HG02840 (cell line): ENCODE results near the gene CACHD1.
"Not testable (repeated sequence)": the region's sequence is repeated elsewhere in the genome, so short reads cannot be mapped to it uniquely, and the experiment has no call there.

ENCODE experiments used
- ATAC-seq: cut with Tn5 transposase; IDR thresholded peaks from one replicate; pipeline ENCODE4 v1.9.1; 2021; ENCODE audit warnings: mild to moderate bottlenecking, moderate library complexity, moderate number of reproducible peaks; ENCODE audit not compliant: unreplicated experiment, low FRiP score

The CACHD1 gene

DNA sequence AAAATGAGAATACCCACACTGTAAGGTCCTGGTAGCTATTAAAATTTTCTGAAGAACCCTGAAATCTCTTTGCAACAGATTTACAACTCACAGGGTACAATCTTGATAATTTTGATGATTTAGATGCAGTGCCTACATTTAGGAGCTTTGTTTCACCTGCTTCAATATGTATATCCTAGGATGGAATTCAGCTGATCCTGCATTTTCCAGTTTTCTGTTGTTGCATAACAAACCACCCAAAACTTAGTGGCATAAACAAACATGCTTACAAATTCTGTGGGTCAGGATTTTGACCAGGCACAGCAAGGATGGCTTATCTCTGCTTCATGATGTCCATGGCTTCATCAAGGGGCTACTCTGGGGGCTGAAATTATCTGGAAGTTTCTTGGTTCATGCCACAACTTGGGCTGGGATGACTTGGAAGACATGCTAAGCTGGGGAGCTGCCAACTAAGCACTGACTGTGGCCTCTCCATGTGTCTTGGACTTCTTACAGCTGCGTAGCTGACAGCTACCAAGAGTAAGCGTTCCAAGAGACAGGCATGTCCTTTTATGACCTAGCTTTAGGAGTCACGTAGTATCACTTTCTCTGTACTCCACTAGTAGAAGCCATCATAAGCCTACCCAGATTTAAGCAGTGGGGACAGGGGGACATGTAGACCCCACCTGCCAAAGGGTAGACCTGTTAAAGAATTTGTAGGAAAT lies 108.5 kb downstream of the CACHD1 start:
- ATAC-seq: no peak

- no peak for ATAC-seq
Observed at GRCh38 chr1:64579767-64580166, 109.8 kb downstream of the CACHD1 start.

- ATAC-seq: no peak
Observed at GRCh38 chr1:64581135-64581842, 111.4 kb downstream of the CACHD1 start.

GRCh38 chr1:64581843-64582185 lies 111.9 kb downstream of the CACHD1 start:
- no peak for ATAC-seq

- ATAC-seq: no peak
Observed at GRCh38 chr1:64584479-64584878, 114.5 kb downstream of the CACHD1 start.

- no peak for ATAC-seq
Observed at GRCh38 chr1:64588876-64589275, 118.9 kb downstream of the CACHD1 start.

GRCh38 chr1:64590316-64590715 lies 120.4 kb downstream of the CACHD1 start:
- no peak for ATAC-seq

DNA sequence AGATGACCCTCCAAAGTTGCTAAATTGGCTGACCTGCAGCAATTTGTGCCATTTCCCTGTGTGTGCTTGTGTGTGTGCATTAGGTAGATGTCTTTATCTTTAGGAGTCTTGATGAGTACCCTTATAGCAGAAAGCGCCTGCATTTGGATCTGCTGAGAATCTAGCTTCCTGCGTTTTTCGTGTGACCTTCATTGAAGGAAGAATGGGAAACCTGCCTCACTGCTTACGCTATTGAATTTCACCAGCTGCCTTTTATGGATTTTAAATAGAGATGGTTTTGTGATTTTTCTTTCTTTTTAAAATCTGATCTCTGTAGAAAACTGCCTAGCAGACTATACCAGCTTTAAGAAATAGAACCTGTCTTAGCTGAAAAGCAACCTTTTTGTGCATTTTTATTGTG lies 124.5 kb downstream of the CACHD1 start:
- ATAC-seq: no peak

DNA sequence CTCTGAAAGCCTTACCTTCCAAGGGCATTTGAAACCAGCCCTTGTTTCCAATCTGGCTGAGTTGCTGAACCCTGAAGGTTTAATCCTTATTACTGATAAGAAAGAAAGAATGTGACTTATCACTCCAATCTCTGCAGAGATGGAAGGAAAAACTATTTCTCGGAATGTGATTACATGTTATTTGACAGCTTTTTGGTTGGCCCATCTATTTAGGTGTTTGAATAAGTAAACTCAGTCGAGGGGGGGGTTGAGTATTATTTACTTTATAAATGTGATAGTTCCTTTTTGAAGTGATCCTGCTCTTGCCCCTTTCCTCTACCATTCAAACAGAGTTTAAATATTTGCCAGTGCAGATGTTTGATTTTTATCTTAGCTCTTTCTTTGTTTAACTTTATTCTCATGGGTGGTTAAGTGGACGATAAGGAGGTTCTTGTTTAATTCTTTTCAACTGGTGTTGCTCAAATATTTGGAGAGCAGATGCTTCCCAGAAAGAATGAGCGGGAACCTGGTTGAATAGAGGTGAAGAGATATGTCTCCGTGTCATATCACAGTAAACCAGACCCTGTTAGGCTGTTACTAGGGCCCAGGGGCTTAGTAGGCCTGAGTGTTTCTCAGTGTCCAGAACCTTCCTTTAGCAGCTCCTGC lies 126.1 kb downstream of the CACHD1 start:
- ATAC-seq: no peak

DNA sequence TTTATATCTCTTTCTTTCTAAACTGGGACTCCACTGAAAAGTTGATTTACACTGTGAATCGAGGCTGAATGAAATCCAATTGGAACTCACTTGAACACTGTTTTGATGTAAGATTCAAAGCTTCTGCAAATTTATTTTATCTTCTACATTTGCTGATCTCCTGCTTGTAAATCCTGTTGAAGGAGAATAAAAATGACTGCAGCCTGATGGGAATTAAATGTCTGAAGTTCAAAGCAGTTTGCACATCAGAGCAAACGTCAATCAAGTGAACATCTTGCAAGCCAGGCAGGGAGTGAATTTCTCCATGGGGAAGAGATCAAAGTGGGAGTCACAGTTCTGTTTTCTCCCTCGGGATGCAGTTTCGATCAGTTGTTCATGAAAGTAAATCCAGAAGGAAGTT lies 127.2 kb downstream of the CACHD1 start:
- ATAC-seq: no peak

GRCh38 chr1:64598100-64598571 lies 128.2 kb downstream of the CACHD1 start:
- no peak for ATAC-seq

DNA sequence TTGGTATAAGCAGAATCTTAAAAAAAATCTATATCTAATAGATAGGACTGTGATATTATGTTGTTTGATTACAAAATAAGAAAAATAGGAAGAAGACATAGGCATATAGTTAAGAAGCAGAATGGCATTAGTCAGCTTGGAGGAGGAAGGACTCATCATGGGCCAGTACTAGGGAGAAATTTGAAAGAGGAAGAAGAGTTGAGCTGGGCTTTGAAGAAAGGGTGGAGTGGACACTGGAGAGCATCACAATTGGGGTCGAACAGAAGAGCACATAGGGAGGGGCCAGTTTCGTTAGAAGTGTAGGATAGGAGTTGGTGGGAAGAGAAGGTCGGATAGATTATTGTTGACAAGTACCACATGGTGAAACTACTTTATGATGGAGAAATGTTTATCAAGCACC lies 129.3 kb downstream of the CACHD1 start:
- ATAC-seq: no peak

GRCh38 chr1:64601207-64601606 lies 131.3 kb downstream of the CACHD1 start:
- no peak for ATAC-seq

DNA sequence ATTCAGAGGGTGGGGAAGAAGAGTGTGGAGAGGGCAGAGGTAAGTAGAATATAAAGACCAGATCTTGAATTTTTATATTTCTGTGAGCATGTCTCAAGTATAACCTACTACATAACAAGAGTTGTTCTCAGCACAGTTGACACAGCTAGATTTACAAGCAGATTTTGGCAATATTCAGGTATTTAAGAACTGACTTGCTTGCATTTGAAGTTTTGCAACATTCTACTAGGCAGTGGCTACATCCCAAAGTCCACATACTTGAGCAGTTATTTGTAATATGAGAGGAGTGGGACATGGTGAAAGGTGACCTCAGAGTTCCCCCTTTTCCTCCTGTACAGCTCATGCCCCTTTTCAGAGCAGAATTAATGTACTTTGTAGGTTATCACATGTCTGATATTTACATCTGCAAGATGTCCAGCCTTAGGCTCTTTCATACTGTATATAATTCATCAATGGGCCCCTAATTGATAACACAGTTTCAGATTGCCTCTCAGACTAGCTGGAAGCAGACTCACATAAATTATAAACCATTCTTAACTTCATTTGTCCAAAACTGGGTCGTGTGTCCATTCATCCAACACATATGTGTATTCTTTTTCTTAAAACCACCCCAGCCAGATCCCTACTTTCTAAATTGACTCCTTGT lies 138.2 kb downstream of the CACHD1 start:
- no peak for ATAC-seq

DNA sequence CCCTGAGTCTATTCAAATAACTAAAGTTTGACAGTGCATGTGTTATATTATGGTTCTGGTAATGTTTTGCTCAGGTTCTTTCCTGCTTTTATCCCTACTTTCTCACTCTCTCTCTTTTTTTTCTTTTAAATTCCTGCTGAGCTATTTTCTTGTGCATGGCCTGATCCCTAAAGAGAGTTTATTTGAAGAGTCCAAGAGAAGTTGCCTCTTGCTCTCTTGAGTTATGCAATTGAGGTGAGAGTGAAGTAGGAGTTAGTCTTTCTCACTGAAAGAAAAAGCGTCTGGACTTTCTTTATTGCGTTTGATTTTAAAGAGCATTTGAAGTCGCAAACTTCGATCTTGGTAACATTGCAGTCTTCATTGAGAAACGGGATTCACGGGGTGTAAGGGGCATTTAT lies 138.7 kb downstream of the CACHD1 start:
- ATAC-seq: no peak

- not testable (repeated sequence) for ATAC-seq
Observed at GRCh38 chr1:64610950-64611349, 141.0 kb downstream of the CACHD1 start.

DNA sequence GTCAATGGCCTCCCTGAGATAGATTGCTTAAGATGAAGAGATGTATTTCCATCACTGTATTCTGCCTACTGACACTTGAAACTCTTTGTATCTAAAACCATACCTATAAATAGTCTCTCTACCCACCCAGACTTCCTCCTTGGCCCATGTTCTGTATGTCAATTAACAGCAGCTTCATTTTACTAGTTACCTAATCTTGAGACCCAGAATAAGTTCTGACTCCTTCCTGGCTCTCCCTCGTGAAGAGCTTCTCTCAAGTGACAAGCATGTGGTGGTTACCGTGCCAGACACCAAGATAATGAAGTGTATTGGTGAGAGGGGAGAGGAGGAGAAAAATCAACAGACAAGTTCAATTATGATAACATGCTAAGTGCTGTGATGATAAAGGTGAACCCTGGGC lies 146.1 kb downstream of the CACHD1 start:
- ATAC-seq: no peak

- no peak for ATAC-seq
Observed at GRCh38 chr1:64623750-64624191, 153.8 kb downstream of the CACHD1 start.

DNA sequence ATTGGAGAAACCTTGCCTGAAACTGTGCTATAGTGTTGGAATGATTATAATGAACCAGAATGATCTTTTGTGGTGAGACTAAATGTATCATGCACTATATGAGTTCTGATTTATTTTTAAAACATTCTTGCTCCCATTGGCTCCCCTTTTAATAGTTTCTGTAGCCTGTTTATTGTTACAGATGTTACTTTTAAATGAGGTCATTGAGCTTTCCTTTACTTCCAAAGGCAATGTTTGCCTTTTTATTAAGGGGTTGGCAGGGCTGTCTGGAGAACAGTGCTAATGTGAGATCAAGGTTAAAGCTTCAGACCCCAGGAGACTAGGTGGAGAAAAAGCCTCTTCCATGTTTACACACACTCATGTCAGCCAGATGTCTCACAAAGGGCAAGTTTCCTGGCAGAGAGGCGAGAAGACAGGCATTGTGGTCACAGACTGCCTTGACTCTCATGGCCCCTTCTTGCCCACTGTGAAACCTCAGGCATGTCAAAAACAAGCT lies 154.3 kb downstream of the CACHD1 start:
- ATAC-seq: no peak

DNA sequence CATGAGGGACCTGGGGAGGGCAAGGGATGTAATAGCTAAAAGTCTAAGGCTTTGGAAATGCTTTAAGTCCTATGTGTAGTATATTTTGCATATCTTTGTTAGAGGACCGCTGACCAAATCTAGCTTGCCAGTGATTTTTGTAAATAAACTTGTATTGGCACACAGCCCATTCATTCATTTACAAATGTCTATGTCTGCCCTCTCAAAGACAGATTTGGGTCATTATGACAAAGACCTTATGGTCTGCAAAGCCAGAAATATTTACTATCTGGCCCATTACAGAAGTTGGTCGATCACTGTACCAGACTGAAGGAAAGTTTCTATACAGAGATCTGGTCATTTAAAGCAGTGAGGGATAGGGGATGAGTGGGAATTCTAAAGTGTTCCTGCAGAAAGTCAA lies 154.9 kb downstream of the CACHD1 start:
- no peak for ATAC-seq

GRCh38 chr1:64630611-64631010 lies 160.7 kb downstream of the CACHD1 start:
- no peak for ATAC-seq
